Ammon's horn (tissue), 1 donor: ENCODE data around the gene AFF3.
"Not testable (repeated sequence)": the region's sequence is repeated elsewhere in the genome, so short reads cannot be mapped to it uniquely, and the experiment has no call there.

Experiments
- DNase-seq: peaks from one replicate; pipeline ENCODE4 v3.0.0-alpha.2; 2016; ENCODE audit warnings: low spot score

Gene AFF3

GRCh38 chr2:99959261-99960014 lies 183.0 kb downstream of the AFF3 start:
- DNase-seq = no peak

- DNase-seq = no peak
Measured at GRCh38 chr2:99957332-99958133, 184.9 kb downstream of the AFF3 start.

- DNase-seq = no peak
Measured at GRCh38 chr2:99956232-99957030, 186.0 kb downstream of the AFF3 start.

GRCh38 chr2:99953750-99954149 lies 188.6 kb downstream of the AFF3 start:
- DNase-seq = no peak

GRCh38 chr2:99949963-99950362 lies 192.4 kb downstream of the AFF3 start:
- DNase-seq = no peak

GRCh38 chr2:99949530-99949929 lies 192.9 kb downstream of the AFF3 start:
- DNase-seq = no peak

- no peak for DNase-seq
Measured at GRCh38 chr2:99948010-99948409, 194.4 kb downstream of the AFF3 start.

GRCh38 chr2:99947366-99947765 lies 195.0 kb downstream of the AFF3 start:
- DNase-seq = not testable (repeated sequence)

- DNase-seq = no peak
Measured at GRCh38 chr2:99944019-99944418, 198.4 kb downstream of the AFF3 start.

- no peak for DNase-seq
Measured at GRCh38 chr2:99942561-99943347, 199.6 kb downstream of the AFF3 start.

GRCh38 chr2:99940963-99941362 lies 201.4 kb downstream of the AFF3 start:
- no peak for DNase-seq

GRCh38 chr2:99939135-99939534 lies 203.3 kb downstream of the AFF3 start:
- no peak for DNase-seq

- no peak for DNase-seq
Measured at GRCh38 chr2:99938250-99938649, 204.1 kb downstream of the AFF3 start.

- DNase-seq = no peak
Measured at GRCh38 chr2:99936065-99936464, 206.3 kb downstream of the AFF3 start.

GRCh38 chr2:99935662-99936061 lies 206.7 kb downstream of the AFF3 start:
- DNase-seq = no peak

- no peak for DNase-seq
Measured at GRCh38 chr2:99933894-99934650, 208.3 kb downstream of the AFF3 start.

GRCh38 chr2:99933491-99933890 lies 208.9 kb downstream of the AFF3 start:
- DNase-seq = not testable (repeated sequence)

GRCh38 chr2:99928470-99929053 lies 213.8 kb downstream of the AFF3 start:
- no peak for DNase-seq

- DNase-seq = not testable (repeated sequence)
Measured at GRCh38 chr2:99927690-99928207, 214.6 kb downstream of the AFF3 start.

GRCh38 chr2:99926986-99927385 lies 215.4 kb downstream of the AFF3 start:
- no peak for DNase-seq
